Skeletal muscle satellite cell (primary cell): ENCODE results near the gene MTFR1L.

Experiments used
- H3K27me3 ChIP-seq: 2 replicates; pipeline ENCODE4 v1.7.0; 2013; ENCODE audit warnings: low read length; ENCODE audit not compliant: control insufficient read depth, insufficient read depth
- H3K36me3 ChIP-seq: 2 replicates; pipeline ENCODE4 v1.7.0; 2013; ENCODE audit warnings: mild to moderate bottlenecking, control low read depth, low read length; ENCODE audit not compliant: insufficient read depth
- H3K4me1 ChIP-seq: 2 replicates; pipeline ENCODE4 v1.7.0; 2013; ENCODE audit warnings: low read length; ENCODE audit not compliant: control insufficient read depth, insufficient read depth
- H3K4me2 ChIP-seq: 2 replicates; pipeline ENCODE4 v1.7.0; 2013; ENCODE audit warnings: mild to moderate bottlenecking, low read length
- H3K4me3 ChIP-seq: 2 replicates; pipeline ENCODE4 v1.7.0; 2013; ENCODE audit warnings: low read length
- H3K9ac ChIP-seq: 2 replicates; pipeline ENCODE4 v1.7.0; 2013; ENCODE audit warnings: mild to moderate bottlenecking, low read depth, low read length, moderate library complexity
- H3K9me3 ChIP-seq: replicated peaks from 2 replicates; pipeline ENCODE4 v1.7.0; 2013; ENCODE audit warnings: mild to moderate bottlenecking, control low read depth, low read length

MTFR1L gene

GRCh38 chr1:25821630-25822091 lies 1.9 kb downstream of the MTFR1L start:
- peak overlapping the region; percentile 87 for H3K4me2 ChIP-seq
- peak overlapping the region; percentile 96 for H3K9ac ChIP-seq
- H3K4me1 ChIP-seq, result peaks cover 22% of the 10 kb centered on the region
- H3K4me3 ChIP-seq, result peak overlapping the region; percentile 77
- H3K9me3 ChIP-seq, result no peaks in the 10 kb centered on the region
- no peaks in the 10 kb centered on the region for H3K27me3 ChIP-seq
- H3K36me3 ChIP-seq, result peaks cover 17% of the 10 kb centered on the region

DNA sequence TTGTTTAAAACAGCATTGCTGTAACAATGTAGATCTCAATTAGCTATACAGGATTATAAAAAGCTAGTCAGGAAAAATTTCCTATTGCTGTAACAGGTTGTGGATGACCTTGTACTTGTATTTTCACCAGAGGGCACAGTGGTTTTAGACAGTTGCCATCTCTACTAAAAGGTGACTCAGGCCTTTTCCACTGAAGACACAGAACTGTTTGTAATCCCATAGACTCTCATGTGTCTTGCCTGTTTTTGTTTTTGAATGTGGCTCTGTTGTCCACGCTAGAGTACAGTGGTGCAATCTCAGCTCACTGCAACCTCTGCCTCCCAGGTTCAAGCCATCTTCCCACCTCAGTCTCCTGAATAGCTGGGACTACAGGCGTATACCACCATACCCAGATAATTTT lies 5.9 kb downstream of the MTFR1L start:
- H3K4me2 ChIP-seq, result no peak overlapping the region
- H3K36me3 ChIP-seq, result peaks cover 50% of the 10 kb centered on the region
- H3K4me1 ChIP-seq, result peaks cover 14% of the 10 kb centered on the region
- H3K27me3 ChIP-seq, result no peaks in the 10 kb centered on the region
- H3K9me3 ChIP-seq, result no peaks in the 10 kb centered on the region
- H3K4me3 ChIP-seq, result no peak overlapping the region
- no peak overlapping the region for H3K9ac ChIP-seq

- peaks cover 6% of the 10 kb centered on the region for H3K4me1 ChIP-seq
- no peaks in the 10 kb centered on the region for H3K27me3 ChIP-seq
- H3K4me3 ChIP-seq, result no peak overlapping the region
- peaks cover 60% of the 10 kb centered on the region for H3K36me3 ChIP-seq
- no peak overlapping the region for H3K9ac ChIP-seq
- no peak overlapping the region for H3K4me2 ChIP-seq
- H3K9me3 ChIP-seq, result no peaks in the 10 kb centered on the region
Measured at GRCh38 chr1:25826571-25826970, 6.8 kb downstream of the MTFR1L start.

DNA sequence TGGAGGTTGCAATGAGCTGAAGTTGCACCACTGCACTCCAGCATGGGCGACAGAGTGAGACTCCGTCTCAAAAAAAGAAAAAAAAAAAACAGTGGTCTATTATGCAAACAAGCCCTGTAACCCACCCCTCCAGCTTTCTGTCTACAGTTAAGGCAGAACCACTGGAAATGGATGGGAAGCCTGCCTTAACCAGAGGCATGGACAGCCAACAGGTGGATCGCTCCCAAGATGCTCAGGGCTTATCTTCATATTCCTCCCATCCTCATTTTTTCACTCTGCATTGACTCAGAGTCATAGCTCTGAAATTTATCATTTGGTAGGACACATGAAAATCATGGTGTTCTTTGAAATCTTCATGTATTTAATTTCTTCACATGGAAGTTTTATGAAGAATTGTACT lies 8.7 kb downstream of the MTFR1L start:
- no peak overlapping the region for H3K4me3 ChIP-seq
- H3K36me3 ChIP-seq, result peaks cover 79% of the 10 kb centered on the region
- H3K9me3 ChIP-seq, result no peaks in the 10 kb centered on the region
- no peak overlapping the region for H3K4me2 ChIP-seq
- H3K27me3 ChIP-seq, result no peaks in the 10 kb centered on the region
- no peak overlapping the region for H3K9ac ChIP-seq
- no peaks in the 10 kb centered on the region for H3K4me1 ChIP-seq

- H3K4me1 ChIP-seq, result no peaks in the 10 kb centered on the region
- H3K27me3 ChIP-seq, result no peaks in the 10 kb centered on the region
- H3K9me3 ChIP-seq, result no peaks in the 10 kb centered on the region
- no peak overlapping the region for H3K4me3 ChIP-seq
- peaks cover 78% of the 10 kb centered on the region for H3K36me3 ChIP-seq
- no peak overlapping the region for H3K9ac ChIP-seq
- H3K4me2 ChIP-seq, result no peak overlapping the region
Measured at GRCh38 chr1:25829046-25829445, 9.3 kb downstream of the MTFR1L start.

DNA sequence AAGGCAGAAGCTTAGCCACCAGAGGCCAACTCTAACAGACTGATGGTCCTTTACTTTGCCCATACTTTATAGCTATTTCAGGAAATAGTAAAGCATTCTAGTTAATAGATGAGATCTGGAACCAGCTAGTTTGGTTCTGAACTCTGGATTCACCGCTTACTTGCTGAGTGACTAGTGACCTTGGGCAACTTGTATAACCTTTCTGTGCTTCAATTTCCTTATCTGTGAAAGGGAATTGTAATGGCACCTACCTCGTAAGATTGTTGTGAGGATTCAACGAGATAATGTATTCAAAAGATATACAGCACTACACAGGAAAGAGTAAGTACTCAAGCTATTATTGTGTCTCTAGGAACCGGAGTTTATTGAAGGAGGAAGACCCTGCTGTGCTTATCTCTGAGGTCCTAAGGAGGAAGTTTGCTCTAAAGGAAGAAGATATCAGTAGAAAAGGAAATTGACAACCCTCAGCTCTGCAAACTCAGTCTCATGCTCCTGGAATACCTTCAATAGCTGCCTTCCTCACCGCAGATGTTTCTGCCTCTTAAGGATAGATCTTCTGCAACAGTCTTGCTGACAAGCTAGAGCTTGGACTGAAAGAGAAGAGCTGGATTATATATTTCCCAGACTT lies 11.9 kb downstream of the MTFR1L start:
- Histone ChIP-seq H3K9me3 (no peaks in the 10 kb centered on the region), H3K4me1 (no peaks in the 10 kb centered on the region), H3K9ac (no peak overlapping the region), H3K4me3 (no peak overlapping the region), H3K27me3 (no peaks in the 10 kb centered on the region), H3K4me2 (no peak overlapping the region), H3K36me3 (peaks cover 71% of the 10 kb centered on the region)

DNA sequence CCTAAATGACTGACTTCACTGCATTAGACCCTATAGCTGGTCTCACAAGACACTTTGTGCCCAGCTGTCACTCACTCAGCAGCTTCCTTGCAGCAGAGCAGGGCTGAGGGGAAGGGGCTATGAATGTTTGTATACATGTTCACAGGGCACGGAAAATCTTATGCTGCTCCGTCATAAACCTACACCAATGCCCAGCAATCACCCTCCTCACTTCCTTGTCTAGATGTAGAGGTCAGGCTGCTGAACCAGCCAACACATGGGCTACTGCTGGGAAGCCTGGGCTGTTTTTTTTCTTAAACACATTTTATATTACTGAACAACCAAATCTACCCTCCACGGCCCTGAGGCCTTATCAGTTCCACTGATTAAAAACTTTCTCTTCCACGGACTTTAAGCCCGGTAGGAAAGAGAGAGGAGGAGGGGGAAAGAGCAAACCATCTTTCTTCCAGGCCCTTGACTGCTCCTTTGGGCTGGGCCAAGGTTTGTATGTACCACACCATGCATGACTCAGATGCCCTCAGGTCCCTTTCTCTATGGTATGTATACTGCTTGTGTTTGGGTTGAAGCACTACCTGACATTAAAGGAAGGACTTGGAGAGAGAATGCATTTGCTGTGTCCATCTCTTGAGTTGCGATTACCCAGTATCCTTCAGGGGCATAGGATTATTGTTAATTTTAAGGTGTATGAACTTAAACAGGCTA lies 12.7 kb downstream of the MTFR1L start:
- Histone ChIP-seq H3K36me3 (peaks cover 66% of the 10 kb centered on the region), H3K4me1 (no peaks in the 10 kb centered on the region), H3K9ac (no peak overlapping the region), H3K27me3 (no peaks in the 10 kb centered on the region), H3K9me3 (no peaks in the 10 kb centered on the region), H3K4me3 (no peak overlapping the region), H3K4me2 (no peak overlapping the region)

- no peak overlapping the region for H3K4me2 ChIP-seq
- H3K36me3 ChIP-seq, result peaks cover 60% of the 10 kb centered on the region
- H3K9me3 ChIP-seq, result no peaks in the 10 kb centered on the region
Measured at GRCh38 chr1:25833158-25833557, 13.4 kb downstream of the MTFR1L start.

GRCh38 chr1:25834894-25835293 lies 15.1 kb downstream of the MTFR1L start:
- Histone ChIP-seq H3K4me2 (no peak overlapping the region), H3K36me3 (peaks cover 45% of the 10 kb centered on the region), H3K9me3 (no peaks in the 10 kb centered on the region), H3K4me1 (no peaks in the 10 kb centered on the region), H3K4me3 (no peak overlapping the region), H3K27me3 (no peaks in the 10 kb centered on the region), H3K9ac (no peak overlapping the region)

More at GRCh38 chr1:25833158-25833557, 13.4 kb downstream of the MTFR1L start:
- no peaks in the 10 kb centered on the region for H3K27me3 ChIP-seq
- no peak overlapping the region for H3K4me3 ChIP-seq
- no peak overlapping the region for H3K9ac ChIP-seq
- H3K4me1 ChIP-seq, result no peaks in the 10 kb centered on the region

GRCh38 chr1:25836695-25837094 lies 16.9 kb downstream of the MTFR1L start:
- Histone ChIP-seq H3K9me3 (no peaks in the 10 kb centered on the region), H3K36me3 (peaks cover 27% of the 10 kb centered on the region), H3K9ac (no peak overlapping the region), H3K4me2 (no peak overlapping the region), H3K4me3 (no peak overlapping the region), H3K27me3 (no peaks in the 10 kb centered on the region), H3K4me1 (no peaks in the 10 kb centered on the region)

- H3K36me3 ChIP-seq, result peaks cover 20% of the 10 kb centered on the region
- H3K4me1 ChIP-seq, result no peaks in the 10 kb centered on the region
- no peak overlapping the region for H3K9ac ChIP-seq
- H3K4me3 ChIP-seq, result no peak overlapping the region
- H3K4me2 ChIP-seq, result no peak overlapping the region
- H3K9me3 ChIP-seq, result no peaks in the 10 kb centered on the region
- H3K27me3 ChIP-seq, result no peaks in the 10 kb centered on the region
Measured at GRCh38 chr1:25837262-25837875, 17.6 kb downstream of the MTFR1L start.
